GM12892 (cell line): ENCODE measurements around the gene KDR.

Source experiments
- POLR2A ChIP-seq: IDR thresholded peaks from 2 replicates; pipeline ENCODE4 v1.6.1; 2011; ENCODE audit warnings: low read depth, low read length, control low read depth
- POLR2AphosphoS5 ChIP-seq: IDR thresholded peaks from 2 replicates; pipeline ENCODE4 v1.6.1; 2011; ENCODE audit warnings: low read depth, low read length, control low read depth
- TAF1 ChIP-seq: IDR thresholded peaks from 2 replicates; pipeline ENCODE4 v1.6.1; 2011; ENCODE audit warnings: low read depth, mild to moderate bottlenecking, control low read depth, low read length, borderline replicate concordance

GRCh38 chr4:55159851-55160250 lies 34.5 kb upstream of the KDR start:
- TF ChIP-seq POLR2AphosphoS5 (no peak), POLR2A (no peak), TAF1 (no peak)
